Measurements from ENCODE around the gene TRMO. TPM values are rescaled to one million over a fixed set of nuclear protein-coding genes. Genes with fewer than 3 reads are reported as not detected.
"Not testable (repeated sequence)": the region's sequence is repeated elsewhere in the genome, so short reads cannot be mapped to it uniquely, and the experiment has no call there.

The TRMO gene
- total RNA-seq, 1 donor from 2014 or later: 12.7 TPM

DNA sequence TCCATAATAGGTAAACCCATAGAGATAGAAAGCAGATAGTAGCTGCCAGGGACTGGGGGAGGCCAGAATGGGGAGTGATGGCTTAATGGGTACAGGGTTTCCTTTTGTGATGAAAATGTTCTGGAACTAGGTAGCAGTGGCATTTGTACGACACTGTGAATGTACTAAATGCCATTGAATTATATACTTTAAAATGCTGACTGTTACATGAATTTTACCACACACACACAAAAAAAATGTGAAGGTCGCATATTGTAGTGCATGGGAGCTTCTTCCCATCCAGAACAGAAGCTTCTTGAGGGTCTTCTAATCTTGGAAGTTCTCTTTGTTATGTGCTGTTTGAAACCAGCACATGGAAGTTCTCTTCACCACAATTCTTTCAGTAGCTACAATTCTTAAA is 40.9 kb upstream of the TRMO start:
- no peak for DNase-seq (ENCODE audit: low spot score in 2 of 2, unreplicated experiment in 2 of 2)
- Mint-ChIP-seq H3K9me3 (no peaks in the 10 kb centered on the region), H3K27me3 (ENCODE audit: low read depth) (peaks cover 33% of the 10 kb centered on the region), H3K27ac (no peak overlapping the region), H3K4me3 (no peak overlapping the region), H3K36me3 (no peaks in the 10 kb centered on the region), H3K4me1 (no peaks in the 10 kb centered on the region)
- TF ChIP-seq, protein P1, sequence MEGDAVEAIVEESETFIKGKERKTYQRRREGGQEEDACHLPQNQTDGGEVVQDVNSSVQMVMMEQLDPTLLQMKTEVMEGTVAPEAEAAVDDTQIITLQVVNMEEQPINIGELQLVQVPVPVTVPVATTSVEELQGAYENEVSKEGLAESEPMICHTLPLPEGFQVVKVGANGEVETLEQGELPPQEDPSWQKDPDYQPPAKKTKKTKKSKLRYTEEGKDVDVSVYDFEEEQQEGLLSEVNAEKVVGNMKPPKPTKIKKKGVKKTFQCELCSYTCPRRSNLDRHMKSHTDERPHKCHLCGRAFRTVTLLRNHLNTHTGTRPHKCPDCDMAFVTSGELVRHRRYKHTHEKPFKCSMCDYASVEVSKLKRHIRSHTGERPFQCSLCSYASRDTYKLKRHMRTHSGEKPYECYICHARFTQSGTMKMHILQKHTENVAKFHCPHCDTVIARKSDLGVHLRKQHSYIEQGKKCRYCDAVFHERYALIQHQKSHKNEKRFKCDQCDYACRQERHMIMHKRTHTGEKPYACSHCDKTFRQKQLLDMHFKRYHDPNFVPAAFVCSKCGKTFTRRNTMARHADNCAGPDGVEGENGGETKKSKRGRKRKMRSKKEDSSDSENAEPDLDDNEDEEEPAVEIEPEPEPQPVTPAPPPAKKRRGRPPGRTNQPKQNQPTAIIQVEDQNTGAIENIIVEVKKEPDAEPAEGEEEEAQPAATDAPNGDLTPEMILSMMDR (IDR thresholded peaks at IDR 0.05; ENCODE audit: unreplicated experiment): no peak

DNA sequence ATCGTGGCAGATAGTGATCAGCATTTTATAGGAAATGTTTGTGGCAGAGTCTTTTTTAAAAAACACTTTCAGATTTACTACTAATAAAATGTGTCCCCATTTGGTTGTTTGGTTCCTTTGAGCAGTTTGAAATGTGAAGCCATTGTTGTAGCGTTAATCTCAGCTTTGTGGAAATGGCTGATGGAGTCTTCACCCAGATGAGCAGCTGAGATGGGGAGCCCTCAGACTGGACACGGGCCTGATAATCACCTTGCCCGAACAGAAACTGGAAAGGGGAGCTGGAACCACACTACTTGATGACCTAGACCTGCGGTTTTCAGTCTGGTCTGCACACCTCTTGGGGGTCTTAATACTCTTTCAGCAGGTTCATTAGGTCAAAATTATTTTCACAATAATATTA is 40.3 kb upstream of the TRMO start:
- DNase-seq (ENCODE audit: low spot score in 2 of 2, unreplicated experiment in 2 of 2): no peak
- peaks cover 29% of the 10 kb centered on the region for H3K27me3 Mint-ChIP-seq (ENCODE audit: low read depth)
- no peaks in the 10 kb centered on the region for H3K4me1 Mint-ChIP-seq
- TF ChIP-seq, protein P1 (IDR thresholded peaks at IDR 0.05; ENCODE audit: unreplicated experiment): no peak
- no peaks in the 10 kb centered on the region for H3K36me3 Mint-ChIP-seq
- no peaks in the 10 kb centered on the region for H3K9me3 Mint-ChIP-seq
- no peak overlapping the region for H3K4me3 Mint-ChIP-seq
- no peak overlapping the region for H3K27ac Mint-ChIP-seq

DNA sequence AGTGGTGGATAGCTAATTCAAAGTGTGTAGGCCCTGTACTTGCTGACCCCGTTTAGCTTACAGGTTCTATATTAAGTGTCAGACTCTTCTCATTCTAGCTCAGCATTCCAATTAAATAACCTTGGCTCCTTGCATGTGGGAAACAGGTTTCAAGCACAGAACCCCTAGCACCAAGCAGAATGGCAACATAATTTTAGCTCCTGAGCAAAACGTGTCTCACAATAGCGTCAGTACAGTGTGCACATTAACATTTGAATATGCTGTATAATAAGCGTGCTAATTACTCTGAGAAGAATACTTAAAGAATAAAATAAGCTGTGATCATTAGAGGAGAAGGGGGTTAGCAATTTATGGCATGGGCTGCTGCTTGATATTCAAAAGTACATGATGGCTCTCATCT is 39.8 kb upstream of the TRMO start:
- Mint-ChIP-seq H3K4me3 (no peak overlapping the region), H3K36me3 (no peaks in the 10 kb centered on the region), H3K9me3 (no peaks in the 10 kb centered on the region), H3K27ac (no peak overlapping the region), H3K4me1 (no peaks in the 10 kb centered on the region), H3K27me3 (ENCODE audit: low read depth) (peaks cover 27% of the 10 kb centered on the region)
- DNase-seq (ENCODE audit: low spot score in 2 of 2, unreplicated experiment in 2 of 2): no peak
- TF ChIP-seq, protein P1 (IDR thresholded peaks at IDR 0.05; ENCODE audit: unreplicated experiment): no peak

DNA sequence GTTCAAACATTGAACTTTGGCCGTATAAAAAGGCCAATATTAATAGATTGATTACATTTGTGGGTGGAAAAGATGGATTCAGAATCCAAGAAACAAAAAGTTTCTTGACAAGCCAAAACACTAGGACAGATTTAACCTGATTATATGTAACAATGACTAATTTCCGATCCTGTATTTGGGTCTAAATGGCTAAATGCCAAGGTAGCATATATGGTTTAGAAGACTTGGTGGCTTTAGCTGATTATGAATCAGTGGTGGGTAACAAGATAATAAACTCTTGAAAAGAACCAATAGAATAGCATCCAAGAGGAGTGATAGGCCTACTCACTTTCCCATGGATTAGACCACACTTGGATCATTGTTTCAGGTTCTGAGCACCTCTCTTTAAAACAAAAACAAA is 39.1 kb upstream of the TRMO start:
- no peaks in the 10 kb centered on the region for H3K36me3 Mint-ChIP-seq
- H3K27me3 Mint-ChIP-seq (ENCODE audit: low read depth): peaks cover 22% of the 10 kb centered on the region

DNA sequence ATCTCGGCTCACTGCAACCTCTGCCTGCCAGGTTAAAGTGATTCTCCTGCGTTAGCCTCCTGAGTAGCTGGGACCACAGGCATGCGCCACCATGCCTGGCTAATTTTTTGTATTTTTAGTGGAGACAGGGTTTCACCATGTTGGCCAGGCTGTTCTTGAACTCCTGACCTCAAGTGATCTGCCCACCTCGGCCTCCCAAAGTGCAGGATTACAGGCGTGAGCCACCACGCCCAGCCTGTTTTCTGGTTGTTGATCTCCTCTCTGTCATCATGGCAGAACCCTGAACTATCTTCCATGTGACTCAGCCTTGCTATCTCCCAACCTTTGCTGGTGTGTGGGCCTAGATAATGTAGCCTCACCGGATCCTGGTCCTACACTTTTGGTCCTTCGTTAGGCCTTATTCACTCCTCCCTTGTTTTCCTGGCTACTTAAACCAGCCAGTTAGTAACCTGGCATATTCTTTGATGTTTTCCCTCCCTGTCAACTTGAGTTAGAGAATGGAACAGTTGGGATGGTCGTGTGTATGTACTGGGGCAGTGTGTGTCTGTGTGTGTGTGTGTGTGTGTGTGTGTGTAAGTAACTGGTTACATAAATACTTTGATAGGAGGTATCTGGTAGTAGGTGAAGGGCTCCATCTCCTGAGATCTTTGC is 38.5 kb upstream of the TRMO start:
- not testable (repeated sequence) for H3K4me1 Mint-ChIP-seq; H3K9me3 Mint-ChIP-seq; H3K27ac Mint-ChIP-seq; DNase-seq (ENCODE audit: low spot score in 2 of 2, unreplicated experiment in 2 of 2); H3K36me3 Mint-ChIP-seq; H3K4me3 Mint-ChIP-seq
- peaks cover 18% of the 10 kb centered on the region for H3K27me3 Mint-ChIP-seq (ENCODE audit: low read depth)

More for the DNA sequence above, 39.1 kb upstream of the TRMO start:
- TF ChIP-seq, protein P1 (IDR thresholded peaks at IDR 0.05; ENCODE audit: unreplicated experiment): no peak
- Mint-ChIP-seq H3K4me3 (no peak overlapping the region), H3K4me1 (no peaks in the 10 kb centered on the region), H3K9me3 (no peaks in the 10 kb centered on the region), H3K27ac (no peak overlapping the region)
- DNase-seq (ENCODE audit: low spot score in 2 of 2, unreplicated experiment in 2 of 2): no peak

DNA sequence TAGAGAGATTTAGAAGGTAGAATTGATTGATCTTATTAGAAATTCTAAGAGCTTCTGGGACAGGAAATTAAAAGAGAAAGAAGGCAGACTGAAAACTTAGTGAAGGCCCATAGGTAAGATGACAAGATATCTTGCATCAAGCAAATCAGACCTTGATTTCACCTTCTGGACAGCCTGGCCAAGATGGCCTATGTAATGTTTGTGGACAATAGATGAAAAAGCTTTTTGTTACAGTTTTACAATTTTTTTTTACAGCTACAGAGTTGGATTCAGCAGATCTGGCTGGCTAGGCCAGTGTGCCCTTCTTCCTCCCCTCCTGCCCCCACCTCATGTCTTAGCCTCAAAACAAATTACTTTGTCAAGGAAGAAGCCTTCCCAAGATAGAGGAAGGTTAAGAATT is 37.3 kb upstream of the TRMO start:
- Mint-ChIP-seq H3K36me3 (no peaks in the 10 kb centered on the region), H3K27me3 (ENCODE audit: low read depth) (peaks cover 8% of the 10 kb centered on the region), H3K27ac (no peak overlapping the region)

More for the DNA sequence above, 37.3 kb upstream of the TRMO start:
- no peak for DNase-seq (ENCODE audit: low spot score in 2 of 2, unreplicated experiment in 2 of 2)
- no peaks in the 10 kb centered on the region for H3K9me3 Mint-ChIP-seq
- TF ChIP-seq, protein P1 (IDR thresholded peaks at IDR 0.05; ENCODE audit: unreplicated experiment): no peak
- no peaks in the 10 kb centered on the region for H3K4me1 Mint-ChIP-seq
- no peak overlapping the region for H3K4me3 Mint-ChIP-seq
